Vagina (tissue), 2 donors: ENCODE results near the gene CYP26B1.

Experiments used
- POLR2A ChIP-seq, 2 donors: fragments of 450-650 bp; IDR thresholded peaks; one replicate each; pipeline ENCODE4 v1.6.1; 2017; ENCODE audit warnings: antibody characterized with exemption in 2 of 2, mild to moderate bottlenecking in 2 of 2, moderate library complexity in 2 of 2
- POLR2AphosphoS5 ChIP-seq, 2 donors: sonication (generic); formaldehyde crosslinking; IDR thresholded peaks; one replicate each; pipeline ENCODE4 v1.9.0; 2017; ENCODE audit warnings: antibody characterized with exemption in 2 of 2, mild to moderate bottlenecking in 2 of 2, low read depth in 1 of 2; ENCODE audit not compliant: insufficient read depth in 1 of 2
- TF ChIP-seq, protein P1 (sequence below), 3 experiments: fragments of 450-650 bp in 2 of 3; fragments of 200-600 bp in 1 of 3; sonication (generic) in 1 of 3; IDR thresholded peaks; one replicate each; pipeline ENCODE4 v1.5.1; 2017 to 2019; ENCODE audit warnings: antibody characterized with exemption in 3 of 3, mild to moderate bottlenecking in 2 of 3, moderate library complexity in 2 of 3

GRCh38 chr2:72128059-72128842, 19.4 kb downstream of the CYP26B1 start:
- TF ChIP-seq, protein P1, sequence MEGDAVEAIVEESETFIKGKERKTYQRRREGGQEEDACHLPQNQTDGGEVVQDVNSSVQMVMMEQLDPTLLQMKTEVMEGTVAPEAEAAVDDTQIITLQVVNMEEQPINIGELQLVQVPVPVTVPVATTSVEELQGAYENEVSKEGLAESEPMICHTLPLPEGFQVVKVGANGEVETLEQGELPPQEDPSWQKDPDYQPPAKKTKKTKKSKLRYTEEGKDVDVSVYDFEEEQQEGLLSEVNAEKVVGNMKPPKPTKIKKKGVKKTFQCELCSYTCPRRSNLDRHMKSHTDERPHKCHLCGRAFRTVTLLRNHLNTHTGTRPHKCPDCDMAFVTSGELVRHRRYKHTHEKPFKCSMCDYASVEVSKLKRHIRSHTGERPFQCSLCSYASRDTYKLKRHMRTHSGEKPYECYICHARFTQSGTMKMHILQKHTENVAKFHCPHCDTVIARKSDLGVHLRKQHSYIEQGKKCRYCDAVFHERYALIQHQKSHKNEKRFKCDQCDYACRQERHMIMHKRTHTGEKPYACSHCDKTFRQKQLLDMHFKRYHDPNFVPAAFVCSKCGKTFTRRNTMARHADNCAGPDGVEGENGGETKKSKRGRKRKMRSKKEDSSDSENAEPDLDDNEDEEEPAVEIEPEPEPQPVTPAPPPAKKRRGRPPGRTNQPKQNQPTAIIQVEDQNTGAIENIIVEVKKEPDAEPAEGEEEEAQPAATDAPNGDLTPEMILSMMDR (IDR thresholded peaks at IDR 0.05): no peak
- TF ChIP-seq POLR2AphosphoS5 (IDR thresholded peaks at IDR 0.05; ENCODE audit: insufficient read depth in 1 of 2, low read depth in 1 of 2) (no peak), POLR2A (IDR thresholded peaks at IDR 0.05) (no peak)
